Measurements from ENCODE around the gene CELF2. TPM values are rescaled to one million over a fixed set of nuclear protein-coding genes. Genes with fewer than 3 reads are reported as not detected.

Gene CELF2
- total RNA-seq, 6 donors from 2014 or later: 82.7 to 193 (median 120) TPM

GRCh38 chr10:11064832-11065231 is 47.2 kb downstream of the CELF2 start:
- Histone ChIP-seq H3K36me3 (no peaks in the 10 kb centered on the region), H3K9me3 (no peaks in the 10 kb centered on the region), H3K4me1 (peaks cover 0 to 12% (median 5%) of the 10 kb centered on the region in 4 donors), H3K27me3 (no peaks in the 10 kb centered on the region), H3K4me3 (no peak overlapping the region), H3K27ac (no peak overlapping the region)
- TF ChIP-seq, protein P1, sequence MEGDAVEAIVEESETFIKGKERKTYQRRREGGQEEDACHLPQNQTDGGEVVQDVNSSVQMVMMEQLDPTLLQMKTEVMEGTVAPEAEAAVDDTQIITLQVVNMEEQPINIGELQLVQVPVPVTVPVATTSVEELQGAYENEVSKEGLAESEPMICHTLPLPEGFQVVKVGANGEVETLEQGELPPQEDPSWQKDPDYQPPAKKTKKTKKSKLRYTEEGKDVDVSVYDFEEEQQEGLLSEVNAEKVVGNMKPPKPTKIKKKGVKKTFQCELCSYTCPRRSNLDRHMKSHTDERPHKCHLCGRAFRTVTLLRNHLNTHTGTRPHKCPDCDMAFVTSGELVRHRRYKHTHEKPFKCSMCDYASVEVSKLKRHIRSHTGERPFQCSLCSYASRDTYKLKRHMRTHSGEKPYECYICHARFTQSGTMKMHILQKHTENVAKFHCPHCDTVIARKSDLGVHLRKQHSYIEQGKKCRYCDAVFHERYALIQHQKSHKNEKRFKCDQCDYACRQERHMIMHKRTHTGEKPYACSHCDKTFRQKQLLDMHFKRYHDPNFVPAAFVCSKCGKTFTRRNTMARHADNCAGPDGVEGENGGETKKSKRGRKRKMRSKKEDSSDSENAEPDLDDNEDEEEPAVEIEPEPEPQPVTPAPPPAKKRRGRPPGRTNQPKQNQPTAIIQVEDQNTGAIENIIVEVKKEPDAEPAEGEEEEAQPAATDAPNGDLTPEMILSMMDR (IDR thresholded peaks at IDR 0.05): no peak
- TF ChIP-seq POLR2AphosphoS5 (IDR thresholded peaks at IDR 0.05) (no peak), EP300 (IDR thresholded peaks at IDR 0.05) (no peak), POLR2A (IDR thresholded peaks at IDR 0.05) (no peak)
- 79 to 82% methylated on average over 4 of the region's 4 CpGs for WGBS, 2 donors
- ATAC-seq (ENCODE audit: low FRiP score in 2 of 2) (no peak), DNase-seq (no peak)

- no peaks in the 10 kb centered on the region for H3K27me3 ChIP-seq
- DNase-seq: no peak
- no peaks in the 10 kb centered on the region for H3K9me3 ChIP-seq
- WGBS, 2 donors: 80 to 89% methylated on average over 4 of the region's 4 CpGs
- no peak overlapping the region for H3K27ac ChIP-seq
- H3K4me3 ChIP-seq: no peak overlapping the region
- no peak for ATAC-seq (ENCODE audit: low FRiP score in 2 of 2)
- TF ChIP-seq POLR2A (IDR thresholded peaks at IDR 0.05) (no peak), POLR2AphosphoS5 (IDR thresholded peaks at IDR 0.05) (no peak), EP300 (IDR thresholded peaks at IDR 0.05) (no peak)
- TF ChIP-seq, protein P1 (IDR thresholded peaks at IDR 0.05): no peak
- H3K36me3 ChIP-seq: no peaks in the 10 kb centered on the region
- H3K4me1 ChIP-seq: peaks cover 0 to 12% (median 5%) of the 10 kb centered on the region in 4 donors
Measured at GRCh38 chr10:11065567-11065966, 47.9 kb downstream of the CELF2 start.

DNA sequence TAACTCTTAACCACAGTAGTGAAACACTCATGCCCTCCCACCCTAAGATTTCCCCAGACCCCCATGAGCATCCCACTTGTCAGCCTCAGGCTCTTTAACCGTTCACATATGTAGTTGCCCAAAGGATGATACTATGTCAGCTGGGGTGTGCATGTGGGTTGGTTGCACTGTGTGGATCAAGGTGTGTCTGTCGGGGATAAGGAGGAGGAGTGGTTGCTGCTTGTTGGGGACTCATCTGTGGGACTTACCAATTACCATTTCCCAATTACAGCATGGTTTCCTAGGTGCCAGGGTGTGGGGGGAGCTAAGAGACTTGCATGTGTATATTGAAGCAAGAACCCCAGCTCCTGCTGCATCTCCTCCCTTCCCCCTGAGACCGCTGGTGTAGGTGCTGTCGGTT is 48.8 kb downstream of the CELF2 start:
- H3K4me3 ChIP-seq: no peak overlapping the region
- no peaks in the 10 kb centered on the region for H3K27me3 ChIP-seq
- 95 to 96% methylated on average over 4 of the region's 4 CpGs for WGBS, 2 donors
- no peak for DNase-seq
- no peak overlapping the region for H3K27ac ChIP-seq
- TF ChIP-seq POLR2A (IDR thresholded peaks at IDR 0.05) (no peak), POLR2AphosphoS5 (IDR thresholded peaks at IDR 0.05) (no peak), EP300 (IDR thresholded peaks at IDR 0.05) (no peak)
- TF ChIP-seq, protein P1 (IDR thresholded peaks at IDR 0.05): no peak
- no peaks in the 10 kb centered on the region for H3K9me3 ChIP-seq
- no peak for ATAC-seq (ENCODE audit: low FRiP score in 2 of 2)
- H3K4me1 ChIP-seq: peaks cover 0 to 12% (median 5%) of the 10 kb centered on the region in 4 donors
- no peaks in the 10 kb centered on the region for H3K36me3 ChIP-seq

- 84 to 91% methylated on average over 4 of the region's 4 CpGs for WGBS, 2 donors
- H3K27me3 ChIP-seq: no peaks in the 10 kb centered on the region
- no peak for DNase-seq
- H3K4me1 ChIP-seq: peaks cover 0 to 12% (median 3%) of the 10 kb centered on the region in 4 donors
- H3K9me3 ChIP-seq: no peaks in the 10 kb centered on the region
- H3K36me3 ChIP-seq: no peaks in the 10 kb centered on the region
- peak in 1 of 2 donors; percentile 47 for ATAC-seq (ENCODE audit: low FRiP score in 2 of 2)
- H3K4me3 ChIP-seq: no peak overlapping the region
- H3K27ac ChIP-seq: no peak overlapping the region
- no peak for TF ChIP-seq EP300 (IDR thresholded peaks at IDR 0.05)
- TF ChIP-seq, protein P1 (IDR thresholded peaks at IDR 0.05): no peak
- TF ChIP-seq POLR2A (IDR thresholded peaks at IDR 0.05): no peak
- no peak for TF ChIP-seq POLR2AphosphoS5 (IDR thresholded peaks at IDR 0.05)
Measured at GRCh38 chr10:11068861-11069633, 51.4 kb downstream of the CELF2 start.

DNA sequence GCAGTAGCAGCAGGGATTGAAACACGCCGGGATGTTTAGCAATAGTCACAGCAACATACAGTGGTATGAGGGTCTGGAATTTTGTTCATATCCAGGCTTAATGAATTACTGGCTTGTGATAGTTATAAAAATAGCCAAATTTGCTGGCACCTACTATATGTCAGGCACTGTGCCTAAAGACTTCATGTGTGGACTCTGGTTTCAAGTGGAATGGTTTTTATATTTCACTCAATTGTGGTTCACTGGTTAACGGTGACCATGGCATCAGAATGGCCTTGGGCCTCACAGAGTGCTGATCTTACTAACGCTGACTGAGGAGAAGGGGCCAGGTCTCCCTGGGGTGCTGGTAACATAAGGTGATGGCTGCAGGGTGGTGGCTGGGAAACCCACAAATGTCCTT is 55.7 kb downstream of the CELF2 start:
- no peaks in the 10 kb centered on the region for H3K27me3 ChIP-seq
- DNase-seq (no peak), ATAC-seq (ENCODE audit: low FRiP score in 2 of 2) (no peak)
- TF ChIP-seq POLR2A (IDR thresholded peaks at IDR 0.05) (no peak), POLR2AphosphoS5 (IDR thresholded peaks at IDR 0.05) (no peak), EP300 (IDR thresholded peaks at IDR 0.05) (no peak)
- TF ChIP-seq, protein P1 (IDR thresholded peaks at IDR 0.05): no peak
- WGBS, 2 donors: 74% methylated on average over 4 of the region's 4 CpGs
- no peaks in the 10 kb centered on the region for H3K4me1 ChIP-seq
- H3K27ac ChIP-seq: no peak overlapping the region
- no peaks in the 10 kb centered on the region for H3K36me3 ChIP-seq
- no peak overlapping the region for H3K4me3 ChIP-seq
- H3K9me3 ChIP-seq: no peaks in the 10 kb centered on the region
